Natural killer cell (primary cell): Measurements from ENCODE around the gene ZFR2. TPM values are rescaled to one million over a fixed set of nuclear protein-coding genes. Genes with fewer than 3 reads are reported as not detected.
A peak's percentile ranks its signal among the peaks of the same experiment; 100 is the strongest.
"Not testable (repeated sequence)": the region's sequence is repeated elsewhere in the genome, so short reads cannot be mapped to it uniquely, and the experiment has no call there.

Source experiments
- ATAC-seq, 3 donors: fragments of 150-1000 bp in 2 of 3; fragments of 200-7000 bp in 1 of 3; cut with Tn5 transposase; 1 replicate in 1 of 3; 2 replicates in 2 of 3; pipeline ENCODE4 v1.10.0; 2021; ENCODE audit warnings: mild to moderate bottlenecking in 2 of 3, moderate library complexity in 2 of 3
- DNase-seq, 2 donors: peaks; one replicate each; pipeline versions ENCODE4 v3.0.0 to v3.0.0-alpha.2; 2013 to 2021; ENCODE audit warnings: mixed read lengths in 1 of 2
- H3K27ac ChIP-seq: one replicate; pipeline ENCODE4 v1.5.1; 2013; ENCODE audit warnings: mild to moderate bottlenecking, low read length
- H3K27me3 ChIP-seq: one replicate; pipeline ENCODE4 v1.6.1; 2013; ENCODE audit warnings: low read length; ENCODE audit not compliant: control insufficient read depth, insufficient read depth
- H3K36me3 ChIP-seq: one replicate; pipeline ENCODE4 v1.6.1; 2013; ENCODE audit warnings: low read length; ENCODE audit not compliant: control insufficient read depth, insufficient read depth
- H3K4me1 ChIP-seq: one replicate; pipeline ENCODE4 v1.6.1; 2013; ENCODE audit warnings: low read length; ENCODE audit not compliant: control insufficient read depth, insufficient read depth
- H3K4me3 ChIP-seq: one replicate; pipeline ENCODE4 v1.5.1; 2013; ENCODE audit warnings: low read length
- H3K9me3 ChIP-seq: one replicate; pipeline ENCODE4 v1.6.1; 2013; ENCODE audit warnings: low read length; ENCODE audit not compliant: control insufficient read depth, insufficient read depth
- H3K27ac Mint-ChIP-seq, 2 donors: one replicate each; pipeline ENCODE4 v1.8.0; 2022; ENCODE audit warnings: mild to moderate bottlenecking in 2 of 2, mixed read lengths in 2 of 2, moderate library complexity in 1 of 2
- H3K27me3 Mint-ChIP-seq, 2 donors: one replicate each; pipeline ENCODE4 v1.8.0; 2022; ENCODE audit warnings: low read depth in 2 of 2, mixed read lengths in 2 of 2
- H3K36me3 Mint-ChIP-seq: one replicate; pipeline ENCODE4 v1.8.0; 2022; ENCODE audit warnings: mixed read lengths
- H3K4me1 Mint-ChIP-seq, 2 donors: one replicate each; pipeline ENCODE4 v1.8.0; 2022; ENCODE audit warnings: mixed read lengths in 2 of 2
- H3K4me3 Mint-ChIP-seq: one replicate; pipeline ENCODE4 v1.8.0; 2022; ENCODE audit warnings: mild to moderate bottlenecking, moderate library complexity, mixed read lengths
- H3K9me3 Mint-ChIP-seq, 2 donors: one replicate each; pipeline ENCODE4 v1.8.0; 2022; ENCODE audit warnings: mixed read lengths in 2 of 2
- WGBS: methylation state at CpG from one replicate; pipeline ENCODE4 v1.1.7; 2013; ENCODE audit warnings: missing lambda C conversion rate; ENCODE audit not compliant: insufficient coverage; 5-methylcytosine and 5-hydroxymethylcytosine counted together
- intact Hi-C: fragments of 100-400 bp; cut with micrococcal nuclease; formaldehyde crosslinking; loops from one replicate; pipeline ENCODE4 v1.14.2; 2022
- total RNA-seq, 4 donors: library from RNA; stranded (reverse); fragments of 120-200 nt in 1 of 4; gene quantifications; one replicate each; pipeline versions ENCODE4 v1.2.3 to v1.2.4, GENCODE V29; 2013 to 2022
- TF ChIP-seq, protein P1 (sequence below): fragments of 200-600 bp; IDR thresholded peaks from one replicate; pipeline ENCODE4 v1.8.0; 2022; ENCODE audit warnings: antibody characterized with exemption

Gene ZFR2
- total RNA-seq, 3 donors from 2014 or later (not counting 1 experiment from before 2014, with no cell fraction given) = 1.6 to 4.4 (median 1.7) TPM

DNA sequence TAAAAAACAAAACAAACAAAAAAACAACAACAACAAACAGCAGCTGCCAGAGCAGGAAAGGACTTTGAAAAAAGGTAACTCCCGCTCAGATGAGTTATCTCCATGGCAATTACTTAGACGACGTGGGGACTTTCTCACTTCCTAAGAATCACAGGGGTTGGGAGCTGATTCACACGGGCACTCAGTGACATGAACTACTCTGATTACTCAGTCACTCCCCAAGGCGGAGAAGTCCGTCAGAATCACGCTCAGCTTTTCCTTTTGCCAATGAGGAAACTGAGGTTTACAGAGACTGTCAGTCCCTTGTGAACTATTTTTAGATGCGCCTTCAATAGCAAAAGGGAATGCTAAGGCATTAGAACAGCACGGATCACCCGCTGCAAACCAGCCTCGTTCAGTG, 50.4 kb downstream of the ZFR2 start:
- peaks cover 52% of the 10 kb centered on the region for H3K4me1 ChIP-seq
- DNase-seq (peak in 1 of 2 donors; percentile 35), ATAC-seq (no peak)
- 39% methylated on average over 11 of the region's 11 CpGs for WGBS
- no peak overlapping the region for H3K4me3 Mint-ChIP-seq
- H3K9me3 Mint-ChIP-seq = no peaks in the 10 kb centered on the region
- intact Hi-C loops = no loop called here
- H3K27me3 Mint-ChIP-seq = no peaks in the 10 kb centered on the region
- H3K27ac ChIP-seq = no peak overlapping the region
- no peaks in the 10 kb centered on the region for H3K36me3 ChIP-seq
- H3K27me3 ChIP-seq = no peaks in the 10 kb centered on the region
- H3K4me3 ChIP-seq = no peak overlapping the region
- no peak overlapping the region for H3K27ac Mint-ChIP-seq
- TF ChIP-seq, protein P1, sequence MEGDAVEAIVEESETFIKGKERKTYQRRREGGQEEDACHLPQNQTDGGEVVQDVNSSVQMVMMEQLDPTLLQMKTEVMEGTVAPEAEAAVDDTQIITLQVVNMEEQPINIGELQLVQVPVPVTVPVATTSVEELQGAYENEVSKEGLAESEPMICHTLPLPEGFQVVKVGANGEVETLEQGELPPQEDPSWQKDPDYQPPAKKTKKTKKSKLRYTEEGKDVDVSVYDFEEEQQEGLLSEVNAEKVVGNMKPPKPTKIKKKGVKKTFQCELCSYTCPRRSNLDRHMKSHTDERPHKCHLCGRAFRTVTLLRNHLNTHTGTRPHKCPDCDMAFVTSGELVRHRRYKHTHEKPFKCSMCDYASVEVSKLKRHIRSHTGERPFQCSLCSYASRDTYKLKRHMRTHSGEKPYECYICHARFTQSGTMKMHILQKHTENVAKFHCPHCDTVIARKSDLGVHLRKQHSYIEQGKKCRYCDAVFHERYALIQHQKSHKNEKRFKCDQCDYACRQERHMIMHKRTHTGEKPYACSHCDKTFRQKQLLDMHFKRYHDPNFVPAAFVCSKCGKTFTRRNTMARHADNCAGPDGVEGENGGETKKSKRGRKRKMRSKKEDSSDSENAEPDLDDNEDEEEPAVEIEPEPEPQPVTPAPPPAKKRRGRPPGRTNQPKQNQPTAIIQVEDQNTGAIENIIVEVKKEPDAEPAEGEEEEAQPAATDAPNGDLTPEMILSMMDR = no peak
- peaks cover 27 to 49% of the 10 kb centered on the region in 2 donors for H3K4me1 Mint-ChIP-seq
- no peaks in the 10 kb centered on the region for H3K36me3 Mint-ChIP-seq
- H3K9me3 ChIP-seq = no peaks in the 10 kb centered on the region

DNA sequence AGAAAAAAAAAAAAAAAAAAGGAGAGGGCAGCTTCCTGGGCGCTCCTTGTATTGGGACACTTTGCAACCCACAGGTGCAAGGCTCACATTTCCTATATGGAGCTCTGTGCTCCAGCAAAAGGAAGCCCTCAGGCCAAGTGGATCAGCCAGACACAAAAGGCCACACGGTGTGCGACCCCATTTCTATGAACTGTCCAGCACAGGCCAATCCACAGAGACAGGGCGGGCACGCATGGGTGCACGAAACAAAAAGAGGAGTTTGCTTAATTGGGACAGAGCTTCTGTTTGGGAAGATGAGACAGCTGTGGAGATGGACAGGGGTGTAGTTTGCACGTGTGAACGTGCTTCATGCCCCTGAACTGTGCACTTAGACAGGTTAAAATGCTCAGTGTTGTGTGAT, 51.1 kb downstream of the ZFR2 start:
- no peaks in the 10 kb centered on the region for H3K9me3 ChIP-seq
- no peaks in the 10 kb centered on the region for H3K36me3 ChIP-seq
- ATAC-seq = no peak
- Mint-ChIP-seq H3K4me1 (peaks cover 34 to 56% of the 10 kb centered on the region in 2 donors), H3K27ac (peak overlapping the region in 1 of 2 donors; percentile 70), H3K36me3 (no peaks in the 10 kb centered on the region), H3K9me3 (no peaks in the 10 kb centered on the region), H3K27me3 (no peaks in the 10 kb centered on the region), H3K4me3 (no peak overlapping the region)
- H3K4me1 ChIP-seq = peaks cover 58% of the 10 kb centered on the region
- H3K27me3 ChIP-seq = no peaks in the 10 kb centered on the region
- intact Hi-C loops = no loop called here
- no peak overlapping the region for H3K27ac ChIP-seq
- WGBS = 93% methylated on average over 8 of the region's 8 CpGs
- DNase-seq = no peak
- H3K4me3 ChIP-seq = no peak overlapping the region
- TF ChIP-seq, protein P1 = no peak

DNA sequence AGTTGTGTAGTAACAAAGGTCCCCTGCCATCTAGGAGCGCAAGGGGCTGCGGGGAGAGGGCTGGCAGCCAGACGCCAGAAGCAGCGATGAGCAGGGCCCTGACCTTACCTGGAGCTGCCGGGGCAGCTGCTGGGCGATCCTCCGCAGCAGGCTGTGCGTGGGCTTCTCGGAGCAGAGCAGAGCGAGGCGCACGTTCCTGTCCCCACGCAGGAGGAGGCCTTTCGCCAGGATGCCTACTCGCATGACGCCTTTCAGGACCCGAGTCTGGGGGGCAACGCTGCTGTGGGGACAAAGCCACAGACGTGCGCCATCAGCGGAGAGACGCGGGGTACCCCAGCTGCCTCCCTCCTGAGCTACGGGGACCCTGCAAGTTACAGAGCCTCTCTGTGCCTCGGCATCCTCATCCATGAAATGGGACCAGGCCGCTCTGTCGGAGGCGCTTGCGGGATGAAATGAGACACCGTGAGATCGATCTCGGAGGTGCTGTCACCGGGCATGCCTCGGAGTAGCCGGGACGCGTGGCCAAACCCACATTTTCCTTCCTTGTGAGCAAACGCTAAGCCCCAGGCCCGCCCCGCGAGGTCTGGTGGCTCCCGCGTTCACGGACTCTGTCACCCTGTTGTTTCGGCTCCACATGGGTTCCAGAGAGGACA, 52.1 kb downstream of the ZFR2 start:
- peaks cover 39 to 58% of the 10 kb centered on the region in 2 donors for H3K4me1 Mint-ChIP-seq
- Histone ChIP-seq H3K36me3 (no peaks in the 10 kb centered on the region), H3K4me1 (peaks cover 58% of the 10 kb centered on the region)

DNA sequence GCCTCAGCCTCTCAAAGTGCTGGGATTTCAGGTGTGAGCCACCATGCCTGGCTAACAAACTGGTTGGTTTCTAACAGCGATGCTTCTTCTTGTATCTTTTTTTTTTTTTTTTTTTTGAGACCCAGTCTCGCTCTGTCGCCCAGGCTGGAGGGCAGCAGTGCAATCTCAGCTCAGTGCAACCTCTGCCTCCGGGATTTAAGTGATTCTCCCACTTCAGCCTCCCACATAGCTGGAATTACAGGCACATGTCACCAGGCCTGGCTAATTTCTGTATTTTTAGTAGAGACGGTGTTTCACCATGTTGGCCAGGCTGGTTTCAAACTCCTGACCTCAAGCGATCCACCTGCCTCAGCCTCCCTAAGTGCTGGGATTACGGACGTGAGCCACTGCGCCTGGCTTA, 52.7 kb downstream of the ZFR2 start:
- H3K4me3 ChIP-seq, H3K9me3 Mint-ChIP-seq, intact Hi-C loops, ATAC-seq, H3K36me3 Mint-ChIP-seq, H3K36me3 ChIP-seq, H3K27me3 ChIP-seq, H3K27ac ChIP-seq, H3K27me3 Mint-ChIP-seq, H3K9me3 ChIP-seq, DNase-seq: not testable (repeated sequence)
- 98% methylated on average over 9 of the region's 9 CpGs for WGBS
- peak overlapping the region; percentile 31 for H3K4me3 Mint-ChIP-seq
- peak overlapping the region in 1 of 2 donors; percentile 11 for H3K27ac Mint-ChIP-seq
- H3K4me1 Mint-ChIP-seq = peaks cover 37 to 53% of the 10 kb centered on the region in 2 donors
- peaks cover 58% of the 10 kb centered on the region for H3K4me1 ChIP-seq

More for the DNA sequence above, 52.1 kb downstream of the ZFR2 start:
- TF ChIP-seq, protein P1 = no peak
- Histone ChIP-seq H3K9me3 (no peaks in the 10 kb centered on the region), H3K27ac (no peak overlapping the region), H3K4me3 (no peak overlapping the region), H3K27me3 (no peaks in the 10 kb centered on the region)
- Mint-ChIP-seq H3K27me3 (no peaks in the 10 kb centered on the region), H3K9me3 (no peaks in the 10 kb centered on the region), H3K4me3 (no peak overlapping the region), H3K36me3 (no peaks in the 10 kb centered on the region), H3K27ac (peak overlapping the region in 1 of 2 donors; percentile 11)
- ATAC-seq (no peak), DNase-seq (no peak)
- intact Hi-C loops = no loop called here
- WGBS = 96% methylated on average over 45 of the region's 45 CpGs
